ENCODE measurements around the gene IBA57.

DNA sequence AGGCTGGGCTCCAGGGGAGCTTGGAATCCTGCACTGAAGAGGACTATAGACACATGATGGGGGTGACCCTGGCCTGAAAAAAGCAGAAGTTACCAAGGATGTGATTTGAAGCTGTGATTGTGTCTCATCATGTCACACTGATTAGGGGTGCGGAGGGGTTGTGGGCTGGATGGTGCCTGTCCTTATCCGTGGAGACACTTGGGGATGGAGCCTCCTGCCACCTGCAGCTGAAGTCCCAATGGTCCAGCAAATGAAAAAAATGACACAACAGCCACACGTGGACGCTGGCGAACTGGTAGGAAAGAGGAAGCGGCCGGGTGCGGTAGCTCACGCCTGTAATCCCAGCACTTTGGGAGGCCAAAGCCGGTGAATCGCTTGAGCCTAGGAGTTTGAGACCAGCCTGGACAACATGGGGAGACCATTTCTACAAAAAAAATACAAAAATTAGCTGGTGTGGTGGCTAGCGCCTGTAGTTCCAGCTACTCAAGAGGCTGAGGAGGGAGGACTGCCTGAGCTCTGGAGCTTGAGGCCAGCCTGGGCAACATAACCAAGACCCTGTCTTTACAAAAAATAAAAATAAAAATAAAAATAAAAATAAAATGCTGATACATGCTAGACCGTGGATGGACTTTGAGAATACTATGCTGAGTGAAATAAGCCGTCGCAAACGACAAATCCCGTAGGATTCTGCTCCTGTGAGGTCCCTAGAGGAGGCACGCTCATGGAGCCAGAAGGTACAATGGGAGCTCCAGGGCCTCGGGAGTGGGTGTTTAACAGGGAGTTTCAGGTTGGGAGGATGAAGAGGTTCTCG, 838 bp upstream of the IBA57 start:
- no peak for TF ChIP-seq POLR2AphosphoS5 (IDR thresholded peaks at IDR 0.05; ENCODE audit: low read depth, low read length)
- TF ChIP-seq, protein P1, sequence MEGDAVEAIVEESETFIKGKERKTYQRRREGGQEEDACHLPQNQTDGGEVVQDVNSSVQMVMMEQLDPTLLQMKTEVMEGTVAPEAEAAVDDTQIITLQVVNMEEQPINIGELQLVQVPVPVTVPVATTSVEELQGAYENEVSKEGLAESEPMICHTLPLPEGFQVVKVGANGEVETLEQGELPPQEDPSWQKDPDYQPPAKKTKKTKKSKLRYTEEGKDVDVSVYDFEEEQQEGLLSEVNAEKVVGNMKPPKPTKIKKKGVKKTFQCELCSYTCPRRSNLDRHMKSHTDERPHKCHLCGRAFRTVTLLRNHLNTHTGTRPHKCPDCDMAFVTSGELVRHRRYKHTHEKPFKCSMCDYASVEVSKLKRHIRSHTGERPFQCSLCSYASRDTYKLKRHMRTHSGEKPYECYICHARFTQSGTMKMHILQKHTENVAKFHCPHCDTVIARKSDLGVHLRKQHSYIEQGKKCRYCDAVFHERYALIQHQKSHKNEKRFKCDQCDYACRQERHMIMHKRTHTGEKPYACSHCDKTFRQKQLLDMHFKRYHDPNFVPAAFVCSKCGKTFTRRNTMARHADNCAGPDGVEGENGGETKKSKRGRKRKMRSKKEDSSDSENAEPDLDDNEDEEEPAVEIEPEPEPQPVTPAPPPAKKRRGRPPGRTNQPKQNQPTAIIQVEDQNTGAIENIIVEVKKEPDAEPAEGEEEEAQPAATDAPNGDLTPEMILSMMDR (IDR thresholded peaks at IDR 0.05) = no peak
- no peak for TF ChIP-seq FOXM1 (IDR thresholded peaks at IDR 0.05; ENCODE audit: low read depth)
- no peak for TF ChIP-seq NFIC (IDR thresholded peaks at IDR 0.05; ENCODE audit: borderline replicate concordance)
- no peak for TF ChIP-seq EP300 (IDR thresholded peaks at IDR 0.05; ENCODE audit: borderline replicate concordance in 1 of 2, low read depth in 1 of 2, low read length in 1 of 2)
- no peak for TF ChIP-seq RAD21 (IDR thresholded peaks at IDR 0.05; ENCODE audit: low read length)
- no peak for TF ChIP-seq SIN3A (IDR thresholded peaks at IDR 0.05; ENCODE audit: borderline replicate concordance, low read depth, low read length)
- no peak for TF ChIP-seq EZH2phosphoT487 (IDR thresholded peaks at IDR 0.05; ENCODE audit: borderline replicate concordance, low read depth)
- TF ChIP-seq JUND (IDR thresholded peaks at IDR 0.05) = no peak
- TF ChIP-seq TCF12 (IDR thresholded peaks at IDR 0.05) = no peak
- no peak for TF ChIP-seq USF1 (IDR thresholded peaks at IDR 0.05; ENCODE audit: borderline replicate concordance, low read depth)
- no peak for TF ChIP-seq TEAD4 (IDR thresholded peaks at IDR 0.05; ENCODE audit: borderline replicate concordance, insufficient read depth)
- no peak for TF ChIP-seq SMC3 (IDR thresholded peaks at IDR 0.05; ENCODE audit: low read depth, low read length)
- no peak for TF ChIP-seq PBX3 (IDR thresholded peaks at IDR 0.05)
